ENCODE data around the gene NXN.
"Not testable (repeated sequence)": the region's sequence is repeated elsewhere in the genome, so short reads cannot be mapped to it uniquely, and the experiment has no call there.

NXN gene

DNA sequence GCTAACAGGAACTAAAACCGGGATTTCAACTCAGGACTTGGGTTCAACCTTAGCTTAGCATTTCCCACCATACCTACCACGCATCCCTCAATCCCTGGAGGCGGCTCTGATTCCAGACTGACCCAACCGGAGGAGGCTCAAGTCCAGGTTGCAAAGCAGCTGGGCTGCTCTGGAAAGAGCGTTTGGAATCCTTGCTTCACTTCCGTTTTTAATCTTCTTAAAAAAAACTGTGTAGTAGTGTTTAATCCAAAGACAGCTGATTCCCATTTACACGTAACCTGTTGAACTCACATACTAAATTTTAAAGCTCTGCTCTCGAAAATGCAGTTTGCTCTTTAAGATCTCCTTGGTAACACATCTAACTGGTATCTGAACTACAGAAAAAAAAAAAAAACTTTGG is 50.0 kb downstream of the NXN start:
- in situ Hi-C loops (cut with MboI; ENCODE audit: low pct_unique_long_range_greater_than_20kb, low sequenced_read_pairs, unreplicated experiment): no loop called here
- TF ChIP-seq, protein P1, sequence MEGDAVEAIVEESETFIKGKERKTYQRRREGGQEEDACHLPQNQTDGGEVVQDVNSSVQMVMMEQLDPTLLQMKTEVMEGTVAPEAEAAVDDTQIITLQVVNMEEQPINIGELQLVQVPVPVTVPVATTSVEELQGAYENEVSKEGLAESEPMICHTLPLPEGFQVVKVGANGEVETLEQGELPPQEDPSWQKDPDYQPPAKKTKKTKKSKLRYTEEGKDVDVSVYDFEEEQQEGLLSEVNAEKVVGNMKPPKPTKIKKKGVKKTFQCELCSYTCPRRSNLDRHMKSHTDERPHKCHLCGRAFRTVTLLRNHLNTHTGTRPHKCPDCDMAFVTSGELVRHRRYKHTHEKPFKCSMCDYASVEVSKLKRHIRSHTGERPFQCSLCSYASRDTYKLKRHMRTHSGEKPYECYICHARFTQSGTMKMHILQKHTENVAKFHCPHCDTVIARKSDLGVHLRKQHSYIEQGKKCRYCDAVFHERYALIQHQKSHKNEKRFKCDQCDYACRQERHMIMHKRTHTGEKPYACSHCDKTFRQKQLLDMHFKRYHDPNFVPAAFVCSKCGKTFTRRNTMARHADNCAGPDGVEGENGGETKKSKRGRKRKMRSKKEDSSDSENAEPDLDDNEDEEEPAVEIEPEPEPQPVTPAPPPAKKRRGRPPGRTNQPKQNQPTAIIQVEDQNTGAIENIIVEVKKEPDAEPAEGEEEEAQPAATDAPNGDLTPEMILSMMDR (IDR thresholded peaks at IDR 0.05; ENCODE audit: extremely low read depth, insufficient read depth, missing control alignments): no peak
- DNase-seq (ENCODE audit: low spot score): no peak

GRCh38 chr17:927611-928461 is 51.7 kb downstream of the NXN start:
- TF ChIP-seq, protein P1 (IDR thresholded peaks at IDR 0.05; ENCODE audit: extremely low read depth, insufficient read depth, missing control alignments): no peak
- DNase-seq (ENCODE audit: low spot score): no peak
- in situ Hi-C loops (cut with MboI; ENCODE audit: low pct_unique_long_range_greater_than_20kb, low sequenced_read_pairs, unreplicated experiment): no loop called here

GRCh38 chr17:925817-926216 is 53.8 kb downstream of the NXN start:
- DNase-seq (ENCODE audit: low spot score): no peak
- in situ Hi-C loops (cut with MboI; ENCODE audit: low pct_unique_long_range_greater_than_20kb, low sequenced_read_pairs, unreplicated experiment): no loop called here
- TF ChIP-seq, protein P1 (IDR thresholded peaks at IDR 0.05; ENCODE audit: extremely low read depth, insufficient read depth, missing control alignments): no peak

GRCh38 chr17:924711-925475 is 54.7 kb downstream of the NXN start:
- no peak for DNase-seq (ENCODE audit: low spot score)
- in situ Hi-C loops (cut with MboI; ENCODE audit: low pct_unique_long_range_greater_than_20kb, low sequenced_read_pairs, unreplicated experiment): no loop called here
- TF ChIP-seq, protein P1 (IDR thresholded peaks at IDR 0.05; ENCODE audit: extremely low read depth, insufficient read depth, missing control alignments): no peak

- in situ Hi-C loops (cut with MboI; ENCODE audit: low pct_unique_long_range_greater_than_20kb, low sequenced_read_pairs, unreplicated experiment); DNase-seq (ENCODE audit: low spot score): not testable (repeated sequence)
These were observed 55.3 kb downstream of the NXN start for GRCh38 chr17:924306-924705.

GRCh38 chr17:923633-924032 is 55.9 kb downstream of the NXN start:
- no peak for DNase-seq (ENCODE audit: low spot score)
- in situ Hi-C loops (cut with MboI; ENCODE audit: low pct_unique_long_range_greater_than_20kb, low sequenced_read_pairs, unreplicated experiment): no loop called here
- TF ChIP-seq, protein P1 (IDR thresholded peaks at IDR 0.05; ENCODE audit: extremely low read depth, insufficient read depth, missing control alignments): no peak

- in situ Hi-C loops (cut with MboI; ENCODE audit: low pct_unique_long_range_greater_than_20kb, low sequenced_read_pairs, unreplicated experiment): no loop called here
- TF ChIP-seq, protein P1 (IDR thresholded peaks at IDR 0.05; ENCODE audit: extremely low read depth, insufficient read depth, missing control alignments): no peak
- DNase-seq (ENCODE audit: low spot score): no peak
These were observed 58.4 kb downstream of the NXN start for GRCh38 chr17:921161-921560.
